B cell (primary cell): ENCODE results near the gene TBX21. TPM values are rescaled to one million over a fixed set of nuclear protein-coding genes. Genes with fewer than 3 reads are reported as not detected.

Source experiments
- ATAC-seq: fragments of 200-7000 bp; cut with Tn5 transposase; one replicate; pipeline ENCODE4 v1.10.0; 2021; ENCODE audit warnings: low read depth, mild to moderate bottlenecking, moderate number of reproducible peaks, moderate library complexity
- CTCF ChIA-PET: fragments of 350-600 bp; sonication (Branson Sonifier 250); formaldehyde crosslinking; loops from one replicate; lab custom pipeline; 2021; ENCODE audit warnings: antibody characterized with exemption, inconsistent platforms; lab: Charles Lee
- POLR2A ChIA-PET: fragments of 350-600 bp; sonication (Branson Sonifier 250); formaldehyde crosslinking; loops from one replicate; lab custom pipeline; 2021; ENCODE audit warnings: antibody characterized with exemption; lab: Charles Lee
- DNase-seq: peaks from one replicate; pipeline ENCODE4 v3.0.0; 2013
- H2AFZ ChIP-seq: 2 replicates; pipeline ENCODE4 v1.6.1; 2012; ENCODE audit warnings: mild to moderate bottlenecking, low read depth, low read length; ENCODE audit not compliant: insufficient read depth, poor library complexity, severe bottlenecking
- H3K27ac ChIP-seq, 2 donors: 1 replicate in 1 of 2; 2 replicates in 1 of 2; pipeline ENCODE4 v1.5.1; 2012 to 2013; ENCODE audit warnings: low read length in 2 of 2, mild to moderate bottlenecking in 2 of 2, moderate library complexity in 1 of 2
- H3K27me3 ChIP-seq, 4 experiments: fragments of 200-600 bp in 1 of 4; sonication (generic) in 1 of 4; replicated peaks in 1 of 4; 1 replicate in 2 of 4; 2 replicates in 2 of 4; pipeline versions ENCODE4 v1.6.1 to v1.7.0; 2013 to 2016; ENCODE audit warnings: low read length in 3 of 4, mild to moderate bottlenecking in 2 of 4, mixed read lengths in 1 of 4, moderate library complexity in 1 of 4; ENCODE audit not compliant: insufficient read depth in 4 of 4, control insufficient read depth in 3 of 4; ENCODE audit errors: control extremely low read depth in 1 of 4
- H3K36me3 ChIP-seq, 2 experiments: replicated peaks in 1 of 2; 1 replicate in 1 of 2; 2 replicates in 1 of 2; pipeline versions ENCODE4 v1.6.1 to v1.7.1; 2013; ENCODE audit warnings: low read length in 1 of 2; ENCODE audit not compliant: insufficient read depth in 2 of 2, control insufficient read depth in 1 of 2; ENCODE audit errors: control extremely low read depth in 1 of 2, extremely low read depth in 1 of 2
- H3K4me1 ChIP-seq, 2 donors: fragments of 200-600 bp in 1 of 2; sonication (generic) in 1 of 2; 1 replicate in 1 of 2; 2 replicates in 1 of 2; pipeline versions ENCODE4 v1.5.1 to v1.6.1; 2013 to 2017; ENCODE audit warnings: low read length in 2 of 2; ENCODE audit not compliant: control insufficient read depth in 2 of 2, insufficient read depth in 2 of 2
- H3K4me2 ChIP-seq: replicated peaks from 2 replicates; pipeline ENCODE3; 2012; ENCODE audit warnings: mild to moderate bottlenecking, low read depth, low read length; ENCODE audit not compliant: poor library complexity, severe bottlenecking
- H3K4me3 ChIP-seq, 5 experiments: fragments of 200-600 bp in 1 of 5; sonication (generic) in 1 of 5; 1 replicate in 3 of 5; 2 replicates in 2 of 5; pipeline versions ENCODE4 v1.5.1 to v1.7.0; 2011 to 2016; ENCODE audit warnings: low read length in 4 of 5, mild to moderate bottlenecking in 4 of 5, low read depth in 2 of 5, control low read depth in 1 of 5, moderate library complexity in 1 of 5; ENCODE audit not compliant: insufficient read depth in 1 of 5; ENCODE audit errors: control extremely low read depth in 1 of 5, extremely low read depth in 1 of 5
- H3K79me2 ChIP-seq: fragments of 200-600 bp; sonication (generic); one replicate; pipeline ENCODE4 v1.6.0; 2016; ENCODE audit warnings: low read length; ENCODE audit not compliant: control insufficient read depth, insufficient read depth
- H3K9ac ChIP-seq: fragments of 200-600 bp; sonication (generic); 2 replicates; pipeline ENCODE4 v1.6.1; 2017; ENCODE audit warnings: mild to moderate bottlenecking, low read length, moderate library complexity
- H3K9me3 ChIP-seq, 3 donors: one replicate each; pipeline versions ENCODE4 v1.6.1 to v1.7.1; 2013; ENCODE audit warnings: low read length in 2 of 3; ENCODE audit not compliant: control insufficient read depth in 2 of 3, insufficient read depth in 1 of 3; ENCODE audit errors: control extremely low read depth in 1 of 3
- H4K20me1 ChIP-seq: 2 replicates; pipeline ENCODE4 v1.6.0; 2012; ENCODE audit warnings: mild to moderate bottlenecking, low read length; ENCODE audit not compliant: insufficient read depth, control insufficient read depth, poor library complexity, severe bottlenecking
- H3K27ac Mint-ChIP-seq: one replicate; pipeline ENCODE4 v1.8.0; 2021; ENCODE audit warnings: mixed read lengths
- H3K27me3 Mint-ChIP-seq: one replicate; pipeline ENCODE4 v1.8.0; 2021; ENCODE audit warnings: mixed read lengths
- H3K4me1 Mint-ChIP-seq: one replicate; pipeline ENCODE4 v1.8.0; 2021; ENCODE audit warnings: mixed read lengths
- H3K4me3 Mint-ChIP-seq: one replicate; pipeline ENCODE4 v1.8.0; 2021; ENCODE audit warnings: mixed read lengths
- H3K9me3 Mint-ChIP-seq: one replicate; pipeline ENCODE4 v1.8.0; 2022; ENCODE audit warnings: mixed read lengths; ENCODE audit not compliant: insufficient read depth
- CTCF ChIP-seq: fragments of 200-600 bp; IDR thresholded peaks from one replicate; pipeline ENCODE4 v1.8.0; 2022; ENCODE audit warnings: antibody characterized with exemption, mild to moderate bottlenecking
- EZH2 ChIP-seq: IDR thresholded peaks from 2 replicates; pipeline ENCODE4 v1.6.1; 2012; ENCODE audit warnings: borderline replicate concordance, low read depth, mild to moderate bottlenecking, moderate library complexity, low read length; ENCODE audit not compliant: insufficient read depth, poor library complexity, severe bottlenecking
- WGBS: methylation state at CpG from one replicate; pipeline ENCODE4 v1.1.5; 2013; ENCODE audit warnings: missing lambda C conversion rate; ENCODE audit not compliant: insufficient coverage; 5-methylcytosine and 5-hydroxymethylcytosine counted together
- intact Hi-C: fragments of 100-400 bp; cut with micrococcal nuclease; formaldehyde crosslinking; loops from one replicate; pipeline ENCODE4 v1.10.0; 2022
- polyA plus RNA-seq: library from polyadenylated mRNA; depleted of rRNA; stranded (reverse); fragments of >200 nt; gene quantifications from 2 replicates; pipeline ENCODE4 v1.2.3, GENCODE V29; 2012
- total RNA-seq, 2 donors: library from RNA; stranded (reverse); fragments of 120-200 nt in 1 of 2; gene quantifications; 1 replicate in 1 of 2; 2 replicates in 1 of 2; pipeline versions ENCODE4 v1.2.3 to v1.2.4, GENCODE V29; 2013 to 2022

Gene TBX21
- total and polyA plus RNA-seq, 2 donors (not counting 1 experiment from before 2014, with no cell fraction given), result 10.8 TPM

DNA sequence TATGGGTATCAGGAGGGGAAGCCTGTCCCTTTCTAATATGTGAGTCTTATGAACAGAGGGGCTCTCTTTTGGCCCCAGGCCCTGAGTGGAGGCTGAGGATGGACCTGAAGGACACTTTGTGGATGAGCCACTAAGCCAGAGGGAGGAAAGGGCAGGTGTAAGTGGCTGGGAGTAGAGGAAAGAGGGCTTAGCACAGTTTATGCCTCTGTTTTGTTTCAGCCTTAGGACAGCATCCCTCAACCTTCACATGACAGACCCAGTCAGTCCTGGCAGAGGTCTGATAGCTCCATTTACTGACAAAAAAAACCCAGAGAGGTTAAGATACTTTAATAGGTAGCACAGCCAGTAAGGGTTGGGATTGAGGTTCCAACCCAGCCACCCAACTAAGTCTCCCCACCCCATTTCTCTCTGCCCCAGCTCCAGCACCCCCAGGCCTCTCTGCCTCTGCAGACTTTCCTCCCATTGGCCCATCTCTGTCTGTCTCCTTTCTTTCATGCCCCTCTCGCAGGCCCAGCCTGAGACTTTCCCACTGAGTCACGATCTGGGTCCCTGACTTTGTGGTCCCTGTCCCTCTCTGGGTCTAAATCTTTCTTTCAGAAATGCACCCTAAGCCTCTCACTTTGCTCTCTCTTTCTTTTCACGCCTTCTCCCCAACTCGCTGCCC, 4.7 kb upstream of the TBX21 start:
- ATAC-seq, result no peak
- no peak for DNase-seq
- H3K79me2 ChIP-seq, result no peaks in the 10 kb centered on the region
- H3K4me3 ChIP-seq, result no peak overlapping the region
- no peaks in the 10 kb centered on the region for H4K20me1 ChIP-seq
- no peak overlapping the region for H3K27ac ChIP-seq
- Mint-ChIP-seq H3K4me3 (no peak overlapping the region), H3K4me1 (peaks cover 18% of the 10 kb centered on the region), H3K27ac (no peak overlapping the region), H3K27me3 (peaks cover 23% of the 10 kb centered on the region), H3K9me3 (no peaks in the 10 kb centered on the region)
- H3K27me3 ChIP-seq, result peaks cover 0 to 22% (median 2%) of the 10 kb centered on the region in 4 experiments
- H2AFZ ChIP-seq, result no peak overlapping the region
- no peak overlapping the region for H3K4me2 ChIP-seq
- ChIA-PET POLR2A (no interaction called here), CTCF (interaction anchor here (1.5 kb wide), 1 partner anchor 31 kb away, joined by 4 read pairs; no protein-coding TSS in a partner anchor)
- no peaks in the 10 kb centered on the region for H3K36me3 ChIP-seq
- TF ChIP-seq EZH2 (no peak), CTCF (no peak)
- no peak overlapping the region for H3K9ac ChIP-seq
- intact Hi-C loops, result no loop called here
- WGBS, result 93% methylated on average over 2 of the region's 4 CpGs
- H3K4me1 ChIP-seq, result peaks cover 8 to 19% of the 10 kb centered on the region in 2 donors
- H3K9me3 ChIP-seq, result no peaks in the 10 kb centered on the region

DNA sequence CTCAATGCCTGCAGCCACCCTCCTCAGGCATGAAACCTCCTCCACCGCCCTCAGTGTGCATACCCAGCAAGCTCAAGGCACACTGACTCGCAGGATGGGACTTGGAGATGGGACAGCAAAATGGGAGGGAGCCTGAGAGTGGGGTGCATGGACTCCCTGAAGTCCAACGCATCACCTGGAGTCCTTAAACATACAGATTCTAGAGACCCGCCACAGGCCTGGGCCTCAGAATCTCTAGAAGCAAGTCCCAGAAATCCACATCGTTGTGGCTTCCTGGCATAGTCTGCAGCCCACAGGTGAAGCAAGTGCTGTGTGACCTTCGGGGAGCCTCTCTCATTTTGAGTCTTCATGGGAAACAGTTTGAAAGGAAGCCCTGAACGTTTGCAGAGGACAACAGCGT, 3.6 kb upstream of the TBX21 start:
- Histone ChIP-seq H3K27me3 (peaks cover 0 to 15% (median 2%) of the 10 kb centered on the region in 4 experiments), H3K9ac (no peak overlapping the region), H3K9me3 (no peaks in the 10 kb centered on the region), H3K4me3 (no peak overlapping the region), H2AFZ (no peak overlapping the region), H3K36me3 (no peaks in the 10 kb centered on the region), H3K4me1 (peaks cover 15 to 26% of the 10 kb centered on the region in 2 donors), H3K27ac (no peak overlapping the region), H3K4me2 (no peak overlapping the region), H4K20me1 (no peaks in the 10 kb centered on the region), H3K79me2 (no peaks in the 10 kb centered on the region)
- intact Hi-C loops, result no loop called here
- H3K4me3 Mint-ChIP-seq, result no peak overlapping the region
- no peak overlapping the region for H3K27ac Mint-ChIP-seq
- peaks cover 18% of the 10 kb centered on the region for H3K27me3 Mint-ChIP-seq
- DNase-seq, result no peak
- no peak for ATAC-seq
- POLR2A ChIA-PET, result no interaction called here
- no peaks in the 10 kb centered on the region for H3K9me3 Mint-ChIP-seq
- 81% methylated on average over 4 of the region's 8 CpGs for WGBS
- CTCF ChIA-PET, result interaction anchor here (1.5 kb wide), 1 partner anchor 32 kb away, joined by 4 read pairs; no protein-coding TSS in a partner anchor
- peaks cover 27% of the 10 kb centered on the region for H3K4me1 Mint-ChIP-seq
- TF ChIP-seq CTCF, result no peak
- TF ChIP-seq EZH2, result no peak
